NCI-H526 (cell line): ENCODE results near the gene H6PD.
A peak's percentile ranks its signal among the peaks of the same experiment; 100 is the strongest.

Source experiments
- DNase-seq, 2 experiments: peaks; one replicate each; lab custom pipeline; 2025; lab: John Stamatoyannopoulos, UW

H6PD gene, protein sequence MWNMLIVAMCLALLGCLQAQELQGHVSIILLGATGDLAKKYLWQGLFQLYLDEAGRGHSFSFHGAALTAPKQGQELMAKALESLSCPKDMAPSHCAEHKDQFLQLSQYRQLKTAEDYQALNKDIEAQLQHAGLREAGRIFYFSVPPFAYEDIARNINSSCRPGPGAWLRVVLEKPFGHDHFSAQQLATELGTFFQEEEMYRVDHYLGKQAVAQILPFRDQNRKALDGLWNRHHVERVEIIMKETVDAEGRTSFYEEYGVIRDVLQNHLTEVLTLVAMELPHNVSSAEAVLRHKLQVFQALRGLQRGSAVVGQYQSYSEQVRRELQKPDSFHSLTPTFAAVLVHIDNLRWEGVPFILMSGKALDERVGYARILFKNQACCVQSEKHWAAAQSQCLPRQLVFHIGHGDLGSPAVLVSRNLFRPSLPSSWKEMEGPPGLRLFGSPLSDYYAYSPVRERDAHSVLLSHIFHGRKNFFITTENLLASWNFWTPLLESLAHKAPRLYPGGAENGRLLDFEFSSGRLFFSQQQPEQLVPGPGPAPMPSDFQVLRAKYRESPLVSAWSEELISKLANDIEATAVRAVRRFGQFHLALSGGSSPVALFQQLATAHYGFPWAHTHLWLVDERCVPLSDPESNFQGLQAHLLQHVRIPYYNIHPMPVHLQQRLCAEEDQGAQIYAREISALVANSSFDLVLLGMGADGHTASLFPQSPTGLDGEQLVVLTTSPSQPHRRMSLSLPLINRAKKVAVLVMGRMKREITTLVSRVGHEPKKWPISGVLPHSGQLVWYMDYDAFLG

DNA sequence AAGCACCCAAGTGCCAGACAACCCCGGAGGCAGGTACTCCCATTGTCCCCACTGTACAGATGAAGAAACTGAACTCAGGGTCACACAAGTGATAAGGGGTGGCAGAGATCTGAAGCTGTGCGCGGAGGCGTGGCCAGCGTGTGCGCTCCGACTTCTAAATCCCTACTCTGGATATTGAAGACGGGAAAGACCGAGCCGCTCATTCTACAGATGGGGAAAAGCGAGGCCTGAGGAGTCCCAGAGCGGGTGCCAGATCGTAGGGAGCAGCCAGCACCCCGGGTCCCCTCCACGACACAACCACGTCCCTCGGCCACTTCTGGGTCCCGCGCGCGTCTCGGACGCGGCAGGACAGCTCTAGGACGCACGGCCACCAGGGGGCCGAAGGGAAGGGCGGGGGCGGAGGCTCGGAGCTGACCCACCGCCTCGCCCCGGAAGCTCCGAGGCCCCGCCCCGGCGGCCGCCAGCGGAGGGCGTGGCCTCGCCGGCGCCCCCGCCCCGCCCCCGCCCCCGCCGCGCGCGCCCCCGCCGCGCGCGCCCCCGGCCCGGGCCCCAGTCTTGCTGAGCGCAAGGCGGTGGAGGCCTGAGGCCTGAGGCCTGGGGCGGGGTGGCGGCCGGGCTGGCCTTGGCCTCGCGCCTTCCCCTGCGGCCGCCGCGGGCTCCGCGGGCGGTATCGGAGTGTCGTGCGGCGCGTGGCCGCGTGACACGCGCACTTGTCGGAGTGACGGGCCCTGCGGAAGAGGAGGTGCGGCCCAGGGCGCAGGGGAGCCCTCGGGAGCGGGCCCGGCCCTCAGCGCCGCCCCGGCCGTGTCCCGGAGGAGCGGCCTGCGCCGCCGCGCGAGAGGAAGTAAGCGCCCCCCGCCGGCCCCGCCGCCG is at the start of gene H6PD:
TSS of gene H6PD (plus strand) at position 552 of the 873 bp plus-strand sequence. CDS start 10,161 bp downstream, outside the sequence.
- peak; percentile 4 to 84 for DNase-seq

DNA sequence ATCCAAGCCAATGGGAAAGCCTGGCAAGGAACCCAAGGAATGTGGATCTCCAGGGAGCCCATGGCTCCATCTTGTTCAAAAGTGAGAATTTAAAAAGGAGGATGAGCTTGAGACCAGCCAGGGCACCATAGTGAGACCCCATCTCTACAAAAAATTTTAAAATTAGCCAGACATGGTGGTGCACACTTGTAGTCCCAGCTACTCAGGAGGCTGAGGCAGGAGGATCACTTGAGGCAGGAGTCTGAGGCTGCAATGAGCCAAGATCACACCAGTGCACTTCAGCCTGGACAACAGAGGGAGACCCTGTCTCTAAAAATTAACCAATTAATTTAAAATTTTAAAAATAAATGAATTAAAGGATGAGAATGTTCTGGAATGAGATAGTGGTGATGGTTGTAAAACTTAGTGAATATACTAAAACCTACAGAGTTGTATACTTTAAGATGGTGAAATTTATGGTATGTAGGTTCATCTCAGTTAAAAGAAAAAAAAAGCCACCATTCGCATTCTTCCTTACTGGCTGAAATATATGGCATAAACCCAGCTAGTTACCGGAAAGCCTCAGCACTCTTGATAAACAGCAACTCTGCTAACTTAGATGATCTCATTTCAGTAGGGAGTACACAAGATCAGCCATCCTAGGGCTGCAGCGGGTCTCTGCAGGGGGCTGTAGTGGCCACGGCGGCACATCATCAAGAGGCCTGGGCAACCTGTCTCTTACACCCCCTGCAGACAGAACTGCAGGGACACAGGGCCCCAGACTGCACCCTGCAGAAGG is 48.3 kb upstream of the H6PD start:
- no peak for DNase-seq

DNA sequence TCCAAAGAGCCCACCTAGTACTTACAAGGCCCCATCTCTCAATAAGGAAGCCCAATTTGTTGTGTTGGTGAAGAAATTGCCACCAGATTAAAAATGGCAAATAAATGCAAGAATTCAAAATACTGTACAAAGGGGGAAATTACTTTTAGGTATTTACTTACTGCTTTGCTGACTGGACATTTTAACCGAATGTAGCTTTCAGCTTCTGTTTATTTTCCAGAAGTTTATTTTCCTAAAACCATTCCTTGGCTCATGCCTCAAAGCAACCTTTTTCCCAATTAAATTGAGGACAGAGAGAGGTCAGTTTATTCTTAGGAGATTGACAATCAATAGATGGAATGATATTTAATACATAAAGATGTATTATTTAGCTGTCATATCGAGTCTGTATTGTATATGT is 47.6 kb upstream of the H6PD start:
- DNase-seq = no peak

DNA sequence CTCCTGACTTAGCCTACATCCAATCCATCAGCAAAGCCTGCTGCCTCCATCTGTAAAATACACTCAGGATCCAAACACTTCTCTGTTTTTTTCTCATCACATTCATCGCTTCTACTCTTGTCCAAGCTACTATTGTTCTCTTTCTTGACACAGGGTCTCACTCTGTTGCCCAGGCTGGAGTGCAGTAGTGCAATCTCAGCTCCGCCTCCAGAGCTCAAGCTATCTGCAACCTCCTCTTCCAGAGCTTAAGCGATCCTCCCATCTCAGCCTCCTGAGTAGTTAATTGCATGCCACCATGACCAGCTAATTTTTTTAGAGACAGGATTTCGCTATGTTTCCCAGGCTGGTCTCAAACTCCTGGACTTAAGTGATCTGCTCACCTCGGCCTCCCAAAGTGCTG is 44.3 kb upstream of the H6PD start:
- DNase-seq = no peak

DNA sequence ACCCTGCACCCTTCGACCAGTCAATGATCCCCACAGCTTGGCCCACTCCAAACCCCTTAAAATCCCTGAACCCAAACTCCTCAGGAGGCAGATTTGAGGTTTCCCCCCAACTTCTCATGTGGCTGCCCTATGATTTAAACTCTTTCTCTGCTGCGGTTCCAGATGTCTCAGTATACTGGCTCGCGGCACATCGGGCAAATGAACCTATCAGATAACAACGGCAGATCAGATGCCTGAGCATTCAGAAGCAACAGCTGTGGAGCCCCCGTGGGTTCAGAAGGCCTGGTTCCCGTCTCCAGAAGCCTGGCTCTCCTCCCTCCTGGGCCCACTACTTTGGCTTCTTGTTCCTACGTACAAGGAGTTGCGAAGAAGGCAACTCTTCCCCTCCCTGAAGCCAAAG is 43.3 kb upstream of the H6PD start:
- DNase-seq = no peak

DNA sequence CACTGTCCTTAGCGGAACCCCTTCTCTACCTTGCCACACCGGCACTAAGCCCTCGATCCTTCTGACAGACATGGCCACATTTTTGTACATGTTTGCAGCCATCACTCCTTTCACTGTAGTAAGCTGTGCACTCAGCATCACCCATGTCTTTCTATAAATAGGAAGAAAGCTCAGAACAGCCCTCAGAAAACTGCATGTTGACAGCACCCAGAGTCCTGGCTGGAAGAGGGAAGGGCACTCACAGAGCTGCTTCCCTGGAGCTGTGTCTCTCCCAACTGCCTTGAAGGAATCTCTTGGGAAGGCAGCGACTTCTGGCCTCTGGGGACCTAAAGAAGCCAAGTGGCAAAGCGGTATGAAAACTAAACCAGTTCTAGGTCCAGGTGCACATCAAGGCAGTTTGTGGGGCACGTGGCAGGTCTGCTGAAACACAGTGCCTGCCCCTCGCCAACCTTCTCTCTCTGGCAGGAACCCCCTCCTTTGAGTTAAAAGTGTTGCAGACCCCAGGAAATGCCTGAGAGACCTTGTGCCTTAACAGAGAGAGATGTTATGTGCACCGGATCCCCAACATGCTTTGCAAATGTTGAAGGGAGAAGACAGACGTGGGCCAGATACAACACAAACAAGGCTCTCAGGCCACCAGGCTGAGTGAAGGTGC is 41.9 kb upstream of the H6PD start:
- no peak for DNase-seq

DNA sequence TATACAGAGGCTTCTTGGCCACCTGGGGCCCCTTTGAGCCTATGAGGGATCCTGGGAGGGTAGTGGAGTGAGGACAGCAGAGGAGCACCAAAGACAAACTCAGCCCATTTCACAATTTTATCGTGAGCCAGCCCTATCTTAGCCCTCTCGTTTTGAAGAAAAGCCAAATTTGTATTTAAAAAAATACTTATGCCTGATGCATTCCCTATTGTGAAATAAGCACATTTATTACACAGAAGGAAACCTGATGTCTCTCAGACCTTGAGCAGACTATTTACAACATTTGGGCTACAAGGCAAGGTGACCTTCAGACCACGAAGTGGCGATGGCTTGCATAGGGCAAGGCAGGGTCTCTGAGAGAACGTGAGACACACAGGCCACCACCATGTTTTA is 41.3 kb upstream of the H6PD start:
- DNase-seq = no peak

DNA sequence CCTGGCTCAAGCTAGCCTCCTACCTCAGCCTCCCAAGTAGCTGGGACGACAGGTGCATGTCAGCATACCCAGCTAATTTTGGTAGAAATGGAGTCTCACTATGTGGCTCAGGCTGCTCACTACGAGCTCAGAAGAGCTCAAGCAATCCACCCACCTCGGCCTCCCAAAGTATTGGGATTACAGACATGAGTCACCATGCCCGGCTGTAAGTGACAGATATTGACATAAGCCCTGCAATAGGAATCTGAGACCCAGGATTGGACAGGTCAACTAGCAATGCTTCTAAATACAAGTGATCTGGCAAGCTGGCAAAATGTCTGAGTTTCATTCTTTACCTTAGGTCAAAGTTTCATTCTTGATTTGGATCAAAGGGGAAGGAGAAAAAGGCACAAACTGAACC is 40.5 kb upstream of the H6PD start:
- DNase-seq = no peak

DNA sequence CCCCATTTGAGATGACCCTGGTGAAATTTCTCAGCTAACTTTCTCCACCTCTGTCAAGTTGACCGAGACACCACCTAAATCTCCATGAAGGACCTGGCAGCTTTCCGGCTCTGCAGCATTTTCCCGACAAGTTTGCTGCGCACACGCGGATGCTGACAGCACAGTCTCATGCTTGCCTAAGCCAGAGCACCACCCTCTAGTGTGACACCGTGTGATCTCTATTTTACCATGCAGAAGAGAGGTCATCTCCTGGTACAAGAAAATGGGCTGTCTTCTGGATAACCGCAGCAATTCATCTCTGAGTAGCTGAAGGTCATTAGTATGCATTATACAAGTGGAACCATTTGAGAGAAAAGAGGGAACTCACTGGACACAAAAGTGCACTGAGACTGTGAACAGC is 38.9 kb upstream of the H6PD start:
- DNase-seq = no peak

DNA sequence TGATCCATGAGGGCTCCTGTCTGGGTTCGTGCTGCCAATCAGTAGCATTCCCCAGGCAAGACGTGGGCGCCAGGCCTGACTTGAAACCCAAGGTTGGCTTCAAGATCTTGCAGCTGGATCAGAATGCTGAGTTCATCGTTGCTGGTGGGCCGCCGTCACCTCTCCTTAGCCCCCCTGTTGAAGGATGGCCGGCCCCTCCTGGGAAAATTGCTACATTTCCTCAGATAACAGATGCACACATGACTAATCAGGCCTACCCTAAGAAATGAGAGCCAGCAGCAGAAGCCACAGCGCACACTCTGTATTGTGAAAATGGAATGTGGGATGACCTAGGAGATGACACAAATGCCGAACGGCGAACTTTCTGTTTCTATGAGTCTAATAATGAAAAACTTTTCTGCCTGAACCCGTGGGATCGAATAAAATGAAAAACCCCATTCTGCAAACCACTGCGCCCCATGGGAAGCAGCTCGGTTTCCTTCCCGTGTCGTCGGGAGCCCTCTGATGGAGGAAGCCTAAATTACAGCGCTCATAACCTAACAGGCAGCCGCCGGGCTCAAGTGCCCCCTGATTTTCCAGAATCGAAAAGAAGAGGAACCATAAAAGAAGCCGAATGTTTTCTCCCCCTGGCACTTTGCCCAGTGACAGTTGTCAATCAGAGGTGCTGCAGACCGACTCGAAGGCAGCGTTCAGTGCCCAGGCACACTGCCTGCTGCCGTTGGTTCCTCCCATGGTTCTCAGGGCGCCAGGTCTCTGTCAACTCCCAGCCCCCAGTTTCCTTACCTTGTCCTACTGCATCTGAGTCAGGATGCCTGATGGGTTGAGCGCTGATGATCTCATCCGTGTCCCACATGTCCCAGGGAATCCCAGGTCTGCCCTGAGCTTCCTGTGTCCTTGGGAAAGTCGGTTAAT is 38.2 kb upstream of the H6PD start:
- DNase-seq = peak in 1 of 2 experiments; percentile 73

DNA sequence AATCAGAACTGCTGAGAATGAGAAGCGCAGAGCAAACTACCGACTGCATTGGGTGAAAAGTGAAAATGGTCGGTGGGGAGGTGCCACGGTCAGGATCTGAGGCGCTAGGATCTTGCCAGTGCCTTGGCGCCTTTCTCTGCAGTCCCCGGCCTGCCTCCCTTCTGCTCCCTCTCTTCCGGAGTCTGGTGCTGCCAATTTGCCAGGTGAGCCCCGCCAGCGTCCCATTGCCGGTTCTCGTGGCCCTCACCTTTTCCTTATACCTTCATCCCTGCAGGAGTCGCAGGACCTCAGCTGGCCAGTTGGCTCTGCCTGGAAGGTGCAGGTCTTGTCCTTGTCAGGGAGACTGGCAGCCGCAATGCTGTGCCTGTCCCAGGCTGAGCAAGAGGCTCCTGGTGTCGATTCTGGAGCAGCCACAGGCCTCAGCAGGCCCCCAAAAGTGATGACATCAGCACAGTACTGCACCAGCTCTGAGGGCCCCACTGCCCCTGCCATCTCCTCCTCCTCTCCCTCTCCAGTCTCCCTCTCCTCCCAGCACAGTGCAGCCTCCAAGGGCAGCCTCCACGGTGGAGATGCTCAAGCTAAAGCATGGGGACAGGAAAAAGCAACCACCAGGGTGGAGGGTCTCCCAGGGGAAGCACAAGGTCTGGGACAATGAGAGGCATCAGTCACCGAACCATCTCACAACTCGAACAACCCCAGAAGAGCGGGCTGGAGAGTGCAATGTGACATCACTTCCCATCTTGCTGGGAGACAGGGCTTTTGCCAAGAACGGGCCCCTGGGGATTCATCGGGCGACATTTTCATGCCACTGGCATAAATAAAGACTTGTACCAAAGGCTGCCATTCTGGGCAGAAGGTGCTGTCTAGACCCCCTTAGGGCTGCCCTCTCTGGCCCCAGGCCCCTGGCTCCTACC is 37.1 kb upstream of the H6PD start:
- no peak for DNase-seq

DNA sequence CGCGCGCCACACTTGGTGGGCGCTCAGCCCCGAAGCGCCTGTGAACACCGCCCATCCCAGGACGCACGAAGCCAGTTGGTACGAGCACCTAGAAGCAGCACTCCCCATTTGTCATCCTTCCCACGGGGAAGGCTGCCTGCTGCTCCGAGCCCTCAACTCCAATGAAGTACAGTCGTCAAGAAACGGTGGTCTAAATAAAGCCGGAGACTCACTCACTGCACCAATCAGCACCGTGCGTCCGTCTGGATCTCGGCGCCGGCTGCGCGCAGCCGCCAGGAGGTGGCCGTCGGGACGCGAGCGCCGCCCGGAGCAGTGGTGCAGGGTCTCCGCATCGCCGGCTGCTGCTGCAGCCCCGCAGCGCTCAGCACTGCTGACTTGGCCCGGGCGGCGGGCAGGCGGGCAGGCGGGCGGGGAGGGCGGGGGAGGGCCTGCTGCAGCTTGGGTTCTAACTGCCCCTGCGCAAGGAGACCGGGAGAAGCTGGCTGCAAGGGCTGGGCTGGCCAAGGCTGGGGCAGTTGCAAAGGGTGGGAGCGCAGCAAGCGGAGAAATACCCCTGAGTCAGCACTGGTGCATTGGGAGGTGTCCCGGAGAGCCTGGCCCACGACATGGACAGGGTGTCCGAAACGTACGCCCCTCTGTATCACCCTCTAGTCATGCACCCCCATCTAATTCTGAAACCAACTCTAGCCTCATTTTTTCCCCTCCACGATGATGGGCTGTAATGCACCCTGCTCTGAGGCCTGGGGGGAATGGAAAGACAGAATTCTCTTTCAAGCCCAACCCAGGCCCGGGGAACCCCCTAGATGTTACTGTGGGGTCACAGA is 35.8 kb upstream of the H6PD start:
- DNase-seq = peak in 1 of 2 experiments; percentile 46

DNA sequence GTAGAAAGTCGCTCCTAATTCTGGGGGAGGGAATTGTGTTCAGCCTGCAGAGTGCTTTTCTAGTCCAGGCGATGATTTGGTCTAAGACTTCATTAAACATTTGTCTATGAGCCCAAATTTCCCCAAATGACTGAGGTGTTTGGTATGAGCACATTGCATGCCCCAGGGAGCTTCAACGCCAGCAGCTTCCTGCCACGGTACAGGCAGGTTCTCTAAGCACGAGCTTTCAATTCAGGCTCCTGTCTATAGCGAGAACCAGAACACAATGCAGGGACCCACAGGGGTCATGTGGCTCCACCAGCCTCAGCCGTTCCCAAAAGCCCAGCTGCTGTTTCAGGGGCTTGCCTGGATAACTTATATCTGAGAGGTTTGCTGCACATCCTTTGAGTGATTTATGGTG is 34.1 kb upstream of the H6PD start:
- DNase-seq = no peak

DNA sequence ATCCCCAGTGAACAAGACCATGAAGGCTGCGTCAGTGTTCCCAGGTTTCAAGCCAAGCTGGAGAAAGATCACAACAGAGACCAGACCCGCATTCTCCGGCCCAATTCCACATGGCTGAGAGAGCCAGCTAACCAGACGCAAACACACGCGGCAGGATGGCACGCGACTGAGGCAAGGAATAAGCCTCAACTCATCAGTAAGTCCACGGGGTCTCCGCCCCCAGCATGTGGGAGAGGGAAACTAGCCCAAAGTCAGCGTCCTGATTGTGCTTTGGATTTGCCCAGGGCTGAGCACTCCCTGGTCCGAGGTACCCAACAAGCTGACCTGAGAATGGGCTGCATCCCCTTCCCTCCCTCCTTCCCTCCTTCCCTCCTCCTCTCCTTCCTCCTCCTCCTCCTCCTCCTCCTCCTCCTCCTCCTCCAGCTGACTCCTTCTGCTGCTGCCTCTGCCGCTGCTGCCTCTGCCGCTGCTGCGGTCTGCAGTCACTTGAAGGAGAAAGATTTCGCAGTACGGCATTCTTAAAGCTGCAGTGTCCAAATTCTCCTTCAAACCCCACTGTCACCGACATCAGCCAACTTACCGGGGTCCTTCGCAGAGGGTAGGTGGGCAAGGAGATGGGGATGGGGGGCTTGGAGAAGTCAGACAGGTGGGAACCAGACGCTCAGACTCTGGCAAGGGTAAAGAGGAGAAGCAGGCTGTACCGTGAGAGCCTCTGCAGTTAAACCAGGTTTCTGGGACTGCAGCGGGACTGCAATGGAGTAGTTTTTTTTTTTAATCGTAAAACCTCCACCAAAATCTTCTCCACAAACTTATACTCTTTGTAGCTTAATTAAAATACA is 33.0 kb upstream of the H6PD start:
- DNase-seq = no peak

DNA sequence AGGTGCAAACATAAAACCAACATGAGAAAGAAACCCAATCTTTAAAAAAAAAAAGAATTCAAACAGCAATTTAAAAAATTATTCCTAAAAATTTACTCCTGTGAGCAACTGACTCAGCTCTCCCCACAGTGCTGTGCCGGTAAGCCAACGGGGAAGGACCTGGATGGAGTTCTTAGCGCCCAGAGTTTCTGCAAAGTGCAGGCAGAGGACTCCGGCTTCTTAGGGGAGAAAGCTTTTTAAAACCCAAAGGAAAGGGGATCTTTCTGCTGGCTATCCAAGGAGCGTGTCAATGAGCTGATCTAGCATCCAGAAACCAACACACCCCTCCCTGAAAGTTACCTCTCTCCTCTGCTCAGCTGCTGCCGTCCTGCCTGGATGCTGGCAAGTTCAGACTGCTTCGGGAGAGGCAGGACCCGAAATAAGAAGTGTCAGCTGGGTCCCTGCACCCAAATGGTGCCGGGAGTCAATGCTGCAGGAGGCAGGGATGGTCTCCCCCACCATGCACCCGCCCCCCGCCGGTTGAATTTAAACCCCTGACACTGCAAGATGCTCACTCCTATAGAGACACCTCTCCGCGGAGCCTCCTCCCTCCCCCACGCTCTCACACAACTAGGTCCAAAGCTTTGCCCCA is 32.2 kb upstream of the H6PD start:
- DNase-seq = no peak

DNA sequence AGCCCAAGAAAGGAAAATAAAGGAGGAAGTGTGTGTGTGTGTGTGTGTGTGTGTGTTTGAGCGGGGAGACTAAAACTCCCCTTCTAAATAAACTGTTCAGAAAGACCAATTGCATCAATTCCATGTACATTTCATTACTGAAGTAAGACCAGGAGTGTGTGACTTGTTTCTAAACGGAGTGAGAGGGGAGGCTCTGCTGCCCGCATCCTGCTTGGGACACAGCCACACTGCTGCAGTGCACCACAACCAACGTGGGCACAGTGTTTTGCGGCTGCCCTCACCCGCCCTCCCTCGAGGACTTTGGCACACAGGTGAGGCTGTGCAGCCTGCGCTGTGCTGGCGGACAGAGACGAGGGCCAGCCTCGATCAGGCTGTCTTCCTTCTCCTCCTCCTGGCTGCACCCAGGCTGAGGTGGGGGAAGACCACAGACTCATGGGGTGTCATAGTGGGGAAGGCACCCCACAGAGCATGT is 31.0 kb upstream of the H6PD start:
- no peak for DNase-seq
